ENCODE measurements around the gene ZNF451.

ZNF451 gene

DNA sequence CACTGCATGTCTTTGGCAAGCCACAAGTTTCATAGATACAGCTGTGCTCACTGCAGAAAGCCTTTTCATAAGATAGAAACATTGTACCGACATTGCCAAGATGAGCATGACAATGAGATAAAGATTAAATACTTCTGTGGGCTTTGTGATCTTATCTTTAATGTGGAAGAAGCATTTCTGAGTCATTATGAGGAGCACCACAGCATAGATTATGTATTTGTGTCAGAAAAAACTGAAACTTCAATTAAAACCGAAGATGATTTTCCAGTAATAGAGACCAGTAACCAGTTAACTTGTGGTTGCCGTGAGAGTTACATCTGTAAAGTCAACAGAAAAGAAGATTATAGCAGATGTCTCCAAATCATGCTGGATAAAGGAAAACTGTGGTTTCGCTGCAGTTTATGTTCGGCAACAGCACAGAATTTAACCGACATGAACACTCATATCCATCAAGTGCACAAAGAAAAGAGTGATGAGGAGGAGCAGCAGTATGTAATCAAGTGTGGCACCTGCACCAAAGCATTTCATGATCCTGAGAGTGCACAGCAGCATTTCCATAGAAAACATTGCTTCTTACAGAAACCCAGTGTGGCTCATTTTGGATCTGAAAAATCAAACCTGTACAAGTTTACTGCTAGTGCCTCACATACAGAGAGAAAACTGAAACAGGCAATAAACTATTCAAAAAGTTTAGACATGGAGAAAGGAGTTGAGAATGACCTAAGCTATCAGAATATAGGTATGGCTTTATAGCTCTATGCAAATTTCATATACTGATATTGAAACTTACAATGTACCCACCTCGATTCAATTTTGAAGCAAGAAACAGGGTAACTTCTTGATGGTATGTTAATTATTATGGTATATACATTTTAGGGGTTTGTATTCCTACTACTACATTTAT is 58.2 kb downstream of the ZNF451 start:
- FAIRE-seq (peak; percentile 84), DNase-seq (ENCODE audit: insufficient read length, low spot score) (no peak)
- TF ChIP-seq POLR2A (IDR thresholded peaks at IDR 0.05; ENCODE audit: low read depth, low read length), result no peak

DNA sequence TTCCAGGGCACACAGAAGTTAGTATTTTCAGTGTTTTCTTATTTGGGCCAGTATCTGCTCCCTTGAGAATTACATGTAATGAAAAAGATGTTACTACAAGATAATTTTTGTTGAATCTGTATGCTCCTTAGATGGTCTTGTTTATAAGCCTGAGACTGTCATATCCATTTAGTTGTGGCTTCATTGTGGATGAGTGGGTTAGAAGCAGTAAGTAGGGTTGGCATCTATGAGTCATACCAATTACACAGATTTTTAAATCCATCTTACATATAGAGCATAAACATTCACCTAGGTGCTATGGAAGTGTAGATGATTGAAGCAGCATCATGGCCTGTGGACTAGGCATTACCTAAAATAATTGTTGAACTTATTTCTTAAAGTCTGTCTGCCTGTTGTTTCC is 68.7 kb downstream of the ZNF451 start:
- peak; percentile 95 for FAIRE-seq
- TF ChIP-seq POLR2A (IDR thresholded peaks at IDR 0.05; ENCODE audit: low read depth, low read length), result no peak
- DNase-seq (ENCODE audit: insufficient read length, low spot score), result no peak

DNA sequence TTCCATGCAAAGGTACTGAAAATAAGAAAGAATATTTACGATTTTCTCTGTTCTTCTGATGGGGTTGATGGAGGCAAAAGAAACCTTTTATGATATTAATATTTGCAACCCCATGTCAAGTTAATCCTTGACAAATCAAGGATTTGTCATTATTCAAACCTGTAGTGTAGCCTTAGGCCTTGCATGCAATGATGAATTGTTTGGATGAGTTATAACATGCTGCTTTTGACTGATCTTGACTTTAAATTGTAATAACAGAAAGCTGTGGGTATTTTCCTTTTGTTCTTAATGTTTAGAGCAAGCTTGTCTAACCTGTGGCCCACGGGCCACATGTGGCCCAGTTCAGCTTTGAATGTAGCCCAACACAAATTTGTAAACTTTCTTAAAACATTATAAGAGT is 69.1 kb downstream of the ZNF451 start:
- DNase-seq (ENCODE audit: insufficient read length, low spot score) (no peak), FAIRE-seq (no peak)

DNA sequence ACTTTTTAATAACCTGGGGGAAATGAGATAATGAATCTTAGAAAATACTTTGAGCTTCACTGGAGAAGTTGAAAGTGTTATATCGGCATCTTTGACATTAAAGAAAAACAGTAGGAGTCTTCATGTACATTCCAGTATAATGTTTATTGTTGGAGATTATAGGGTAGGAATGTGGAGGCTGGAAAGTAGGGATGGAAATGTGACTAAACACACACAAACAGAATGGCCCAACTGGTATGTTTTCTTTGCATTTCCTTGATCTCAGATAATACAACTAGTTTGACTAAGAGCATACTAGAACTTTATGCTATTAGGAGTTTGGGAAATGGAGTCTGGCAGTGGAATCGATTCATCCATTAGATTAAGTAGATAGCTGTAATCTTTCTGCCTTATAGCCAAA is 72.0 kb downstream of the ZNF451 start:
- peak; percentile 81 for FAIRE-seq

More for the DNA sequence above, 69.1 kb downstream of the ZNF451 start:
- no peak for TF ChIP-seq POLR2A (IDR thresholded peaks at IDR 0.05; ENCODE audit: low read depth, low read length)

DNA sequence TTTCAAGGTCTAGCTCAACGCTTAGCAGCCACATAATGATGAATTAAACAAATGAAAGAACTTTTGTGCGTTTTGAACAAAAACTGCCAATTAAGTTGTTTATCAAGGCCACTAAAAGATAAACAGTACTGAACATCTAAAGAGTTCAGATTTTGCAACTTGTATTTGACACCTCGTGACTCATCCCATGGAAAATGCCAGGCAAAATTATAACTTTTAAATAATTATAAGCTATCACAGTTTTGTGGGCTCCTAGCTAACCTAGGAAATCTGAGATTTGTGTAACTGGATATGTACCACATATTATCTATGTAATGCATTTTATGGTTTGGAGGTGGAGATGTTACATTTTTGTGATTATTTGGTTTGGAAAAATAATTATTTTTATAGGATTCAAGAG is 72.5 kb downstream of the ZNF451 start:
- FAIRE-seq, result no peak
- no peak for DNase-seq (ENCODE audit: insufficient read length, low spot score)
- TF ChIP-seq POLR2A (IDR thresholded peaks at IDR 0.05; ENCODE audit: low read depth, low read length), result no peak

More for the DNA sequence above, 72.0 kb downstream of the ZNF451 start:
- no peak for TF ChIP-seq POLR2A (IDR thresholded peaks at IDR 0.05; ENCODE audit: low read depth, low read length)
- DNase-seq (ENCODE audit: insufficient read length, low spot score), result no peak

DNA sequence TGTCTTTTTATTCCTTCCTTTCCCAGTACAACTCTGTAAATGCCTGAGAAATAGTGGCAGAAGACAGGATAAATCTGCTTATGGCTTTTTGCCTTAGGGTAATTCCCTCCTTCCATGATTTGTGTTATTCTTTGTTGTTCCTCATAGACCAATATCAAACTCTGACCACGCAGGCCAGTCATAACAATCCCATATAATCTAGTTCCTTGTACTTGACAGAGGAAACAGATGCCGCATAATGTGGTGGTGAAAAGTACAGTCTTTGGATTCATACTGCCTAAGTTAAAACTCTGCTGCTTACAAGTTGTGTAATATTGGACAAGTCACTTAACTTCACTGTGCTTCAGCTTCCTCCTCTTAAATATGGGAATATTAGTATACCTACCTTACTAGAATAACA is 74.0 kb downstream of the ZNF451 start:
- FAIRE-seq (peak; percentile 55), DNase-seq (ENCODE audit: insufficient read length, low spot score) (no peak)
- TF ChIP-seq POLR2A (IDR thresholded peaks at IDR 0.05; ENCODE audit: low read depth, low read length), result no peak

DNA sequence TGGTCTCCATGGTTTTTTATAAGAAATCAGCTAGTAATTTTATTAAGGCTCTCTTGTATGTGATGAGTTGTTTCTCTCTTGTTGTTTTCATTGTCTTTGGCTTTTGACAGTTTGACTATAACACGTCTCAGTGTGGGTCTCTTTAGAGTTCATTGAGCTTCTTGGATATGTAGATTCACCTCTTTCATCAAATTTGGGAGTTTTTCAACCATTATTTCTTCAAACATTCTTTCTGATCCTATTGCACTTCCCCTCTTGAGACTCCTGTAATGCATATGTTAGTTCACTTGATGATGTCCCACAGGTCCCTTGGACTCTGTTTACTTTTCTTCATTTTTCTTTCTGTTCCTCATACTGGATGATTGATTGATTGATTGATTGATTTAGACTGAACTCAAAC is 75.1 kb downstream of the ZNF451 start:
- TF ChIP-seq POLR2A (IDR thresholded peaks at IDR 0.05; ENCODE audit: low read depth, low read length), result no peak
- FAIRE-seq, result peak; percentile 43
- DNase-seq (ENCODE audit: insufficient read length, low spot score), result no peak

DNA sequence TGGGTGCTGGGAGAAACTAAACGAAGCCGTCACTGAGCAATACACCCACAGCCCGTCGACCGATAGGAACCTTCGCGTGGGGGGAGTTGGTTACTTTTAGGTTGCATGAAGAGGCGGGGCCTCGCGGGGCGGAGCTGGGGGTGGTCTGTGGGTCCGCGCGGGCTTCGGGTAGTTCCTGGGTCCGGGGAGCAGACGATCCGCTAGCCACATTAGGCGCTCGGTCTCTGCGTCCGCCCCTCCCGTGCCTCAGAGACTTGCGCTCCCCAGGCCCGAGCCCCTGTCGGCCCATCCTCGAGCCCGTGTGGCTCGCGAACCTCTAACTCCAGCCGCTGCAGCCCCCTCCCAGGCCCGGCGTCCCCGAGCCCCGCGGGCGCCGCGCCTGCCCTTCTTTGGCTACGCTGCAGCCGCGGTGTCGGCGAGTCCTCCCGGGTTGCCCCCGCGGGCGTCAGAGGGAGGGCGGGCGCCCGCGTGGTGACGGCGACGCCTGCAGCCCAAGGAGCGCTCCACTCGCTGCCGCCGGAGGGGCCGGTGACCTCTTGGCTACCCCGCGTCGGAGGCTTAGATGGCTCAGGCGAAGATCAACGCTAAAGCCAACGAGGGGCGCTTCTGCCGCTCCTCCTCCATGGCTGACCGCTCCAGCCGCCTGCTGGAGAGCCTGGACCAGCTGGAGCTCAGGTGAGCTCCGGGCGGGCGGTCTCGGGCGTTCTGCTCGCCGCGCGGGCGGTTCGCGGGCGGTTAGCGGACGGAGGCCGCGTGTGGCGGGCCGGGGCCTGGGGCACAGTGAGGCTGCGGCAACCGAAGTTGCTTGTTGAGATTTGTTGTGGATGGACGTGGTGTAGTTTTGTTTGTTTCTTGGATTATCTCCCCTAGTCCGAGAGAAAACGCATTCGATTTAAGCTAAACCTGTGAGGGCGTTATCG is 82.4 kb downstream of the ZNF451 start, which contains the start of gene BAG2:
Gene BAG2 (plus strand): TSS at position 191 of the 920 bp plus-strand sequence. CDS start 372 bp downstream, at position 563.
- peak; percentile 91 for FAIRE-seq
- peak; percentile 83 for TF ChIP-seq POLR2A (IDR thresholded peaks at IDR 0.05; ENCODE audit: low read depth, low read length)
- peak; percentile 91 for DNase-seq (ENCODE audit: insufficient read length, low spot score)

DNA sequence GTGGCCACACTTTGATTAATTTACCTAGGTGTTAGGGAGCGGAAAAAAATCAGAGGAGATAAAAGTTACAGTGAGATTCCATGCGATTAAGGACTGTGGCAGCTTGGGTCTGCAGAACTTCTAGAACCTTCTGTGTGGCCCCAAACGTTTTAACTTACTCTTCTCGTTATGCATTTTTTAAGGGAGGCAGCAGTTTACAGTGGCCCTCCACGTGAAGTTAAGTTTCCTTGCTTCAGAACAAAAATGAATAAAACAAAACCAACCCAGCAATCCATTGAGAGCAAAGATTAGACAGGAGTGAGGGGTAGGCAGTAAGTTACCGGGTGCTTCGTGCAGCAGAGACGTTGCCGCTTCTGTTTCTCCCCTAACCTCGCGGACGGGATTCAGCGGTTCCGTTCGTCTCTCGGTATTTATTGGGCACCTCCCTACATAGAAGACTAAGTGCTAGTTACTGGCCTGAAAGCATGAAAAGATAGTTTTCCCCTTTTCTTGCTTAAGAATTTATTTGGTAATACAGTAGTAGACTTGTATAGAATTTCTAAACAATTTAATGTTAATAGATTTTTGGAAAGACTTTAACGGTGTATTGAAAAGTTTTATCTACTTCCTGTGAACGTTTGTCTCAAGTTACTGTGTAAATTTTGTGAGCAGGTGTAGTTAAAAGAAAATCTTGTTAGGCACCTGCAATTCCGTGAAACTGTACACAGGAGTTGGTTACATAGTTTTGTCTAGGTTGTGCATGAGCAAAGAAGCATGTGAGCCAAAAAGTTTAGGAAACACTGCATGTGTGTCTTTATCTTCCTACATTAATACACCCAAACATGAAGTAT is 83.3 kb downstream of the ZNF451 start:
- DNase-seq (ENCODE audit: insufficient read length, low spot score), result no peak
- FAIRE-seq, result no peak
- no peak for TF ChIP-seq POLR2A (IDR thresholded peaks at IDR 0.05; ENCODE audit: low read depth, low read length)

DNA sequence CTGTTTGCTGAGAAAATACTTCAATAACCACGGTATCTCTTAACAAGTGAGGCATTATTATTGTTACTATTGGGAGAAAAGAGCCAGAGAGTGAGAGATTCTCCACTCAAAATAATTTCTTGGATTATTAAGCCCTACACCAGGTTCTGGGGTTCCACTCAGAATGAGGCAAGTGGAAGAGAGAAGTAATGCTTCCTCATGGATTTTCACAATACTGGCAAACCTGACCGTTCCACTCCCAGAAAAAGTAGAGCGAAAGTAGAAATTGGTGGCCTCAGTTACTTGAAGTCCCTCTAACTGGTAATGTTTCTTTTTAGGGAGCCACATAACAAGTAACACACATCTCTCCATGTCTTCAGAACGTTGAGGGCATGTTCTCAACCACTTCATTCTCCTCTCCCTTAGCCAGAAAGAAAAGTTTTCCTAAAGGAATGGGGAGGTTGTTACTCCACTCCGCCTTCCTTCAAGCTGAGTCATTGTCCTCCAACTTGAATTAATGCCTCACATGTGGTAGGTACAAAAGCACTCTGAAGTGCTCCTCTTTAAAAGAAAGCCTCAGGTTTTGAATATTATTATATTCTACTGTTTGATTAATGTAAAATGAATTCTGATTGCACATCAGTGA is 84.0 kb downstream of the ZNF451 start:
- FAIRE-seq (peak; percentile 90), DNase-seq (ENCODE audit: insufficient read length, low spot score) (peak; percentile 52)
- no peak for TF ChIP-seq POLR2A (IDR thresholded peaks at IDR 0.05; ENCODE audit: low read depth, low read length)

DNA sequence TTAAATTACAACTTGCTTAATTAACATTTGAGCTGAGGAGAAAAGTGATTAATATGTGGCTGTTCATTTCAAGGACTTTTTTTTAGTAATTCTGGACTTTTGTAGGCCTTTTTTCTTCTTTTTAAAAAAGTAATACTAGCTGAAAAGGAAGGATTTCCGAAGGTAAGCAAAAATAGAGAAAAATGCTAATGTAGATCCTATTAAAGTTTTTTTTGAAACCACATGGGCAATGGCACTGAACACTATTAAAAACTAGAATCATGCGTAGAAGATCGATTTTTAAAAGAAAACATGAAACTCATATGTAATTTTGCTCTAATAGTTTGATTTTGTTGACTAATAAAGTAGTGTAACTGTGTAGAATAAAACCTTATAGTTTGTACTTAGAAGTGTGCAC is 84.5 kb downstream of the ZNF451 start:
- FAIRE-seq (no peak), DNase-seq (ENCODE audit: insufficient read length, low spot score) (no peak)

DNA sequence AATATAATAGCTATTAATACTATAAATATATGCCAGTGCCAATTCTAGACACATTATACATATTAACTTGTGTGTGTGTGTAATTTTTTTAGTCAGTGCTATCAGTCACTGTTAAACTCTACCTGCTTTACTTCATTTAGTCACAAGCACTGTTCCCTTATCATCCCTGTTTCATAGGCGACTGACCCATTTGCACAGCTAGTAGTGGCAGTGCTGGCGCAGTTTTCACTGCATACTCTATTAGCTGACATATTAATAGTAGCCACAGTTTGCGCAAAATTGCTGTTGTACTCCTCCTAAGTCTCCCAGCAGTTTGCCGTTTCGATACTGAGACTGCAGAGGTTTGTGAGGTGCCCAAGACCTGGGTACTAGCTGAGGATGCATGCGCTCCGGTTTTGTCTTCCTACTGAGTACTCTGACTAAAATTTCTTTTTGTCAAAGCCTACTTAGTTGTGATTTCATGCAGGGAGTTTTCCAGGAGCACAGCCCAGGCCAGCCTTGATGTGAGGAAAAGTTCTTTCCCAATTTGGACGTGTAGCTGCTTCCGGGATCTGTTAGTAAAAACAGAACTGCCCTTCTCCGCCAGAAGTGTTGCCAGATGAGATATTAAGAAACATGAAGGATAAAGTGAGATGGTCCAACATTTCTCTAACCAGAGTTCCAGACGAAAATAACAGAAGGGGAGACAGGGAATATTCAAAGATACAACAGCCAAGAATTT is 87.7 kb downstream of the ZNF451 start:
- DNase-seq (ENCODE audit: insufficient read length, low spot score), result no peak
- TF ChIP-seq POLR2A (IDR thresholded peaks at IDR 0.05; ENCODE audit: low read depth, low read length), result no peak
- FAIRE-seq, result no peak

More for the DNA sequence above, 84.5 kb downstream of the ZNF451 start:
- TF ChIP-seq POLR2A (IDR thresholded peaks at IDR 0.05; ENCODE audit: low read depth, low read length), result no peak

Data from H54 (cell line).